LNCAP (cell line): Measurements from ENCODE around the gene MBOAT7.

Source experiments
- TF ChIP-seq, protein P1 (sequence below): fragments of 450-650 bp; IDR thresholded peaks from 2 replicates; pipeline ENCODE4 v1.5.1; 2017; ENCODE audit warnings: mild to moderate bottlenecking

MBOAT7 gene

DNA sequence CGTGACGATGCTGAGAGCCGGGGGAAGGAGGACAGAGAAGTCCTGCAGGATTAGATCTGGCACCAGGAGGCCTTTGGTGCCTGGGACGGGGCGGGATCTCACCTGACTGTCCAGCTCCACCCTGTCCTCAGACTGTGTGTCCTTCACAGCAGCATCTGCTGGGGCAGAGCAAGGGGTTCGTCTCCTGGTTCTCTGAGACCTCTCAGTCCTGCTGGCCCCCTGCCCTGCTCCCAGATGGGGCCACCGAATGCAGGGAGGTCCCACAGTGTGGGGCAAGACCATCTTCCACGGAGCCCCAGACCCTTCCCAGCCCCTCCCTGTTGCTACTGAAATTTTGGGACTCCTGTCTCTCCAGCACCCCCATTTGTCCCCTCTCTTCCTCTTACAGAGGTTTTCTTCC, 28.9 kb upstream of the MBOAT7 start:
- TF ChIP-seq, protein P1, sequence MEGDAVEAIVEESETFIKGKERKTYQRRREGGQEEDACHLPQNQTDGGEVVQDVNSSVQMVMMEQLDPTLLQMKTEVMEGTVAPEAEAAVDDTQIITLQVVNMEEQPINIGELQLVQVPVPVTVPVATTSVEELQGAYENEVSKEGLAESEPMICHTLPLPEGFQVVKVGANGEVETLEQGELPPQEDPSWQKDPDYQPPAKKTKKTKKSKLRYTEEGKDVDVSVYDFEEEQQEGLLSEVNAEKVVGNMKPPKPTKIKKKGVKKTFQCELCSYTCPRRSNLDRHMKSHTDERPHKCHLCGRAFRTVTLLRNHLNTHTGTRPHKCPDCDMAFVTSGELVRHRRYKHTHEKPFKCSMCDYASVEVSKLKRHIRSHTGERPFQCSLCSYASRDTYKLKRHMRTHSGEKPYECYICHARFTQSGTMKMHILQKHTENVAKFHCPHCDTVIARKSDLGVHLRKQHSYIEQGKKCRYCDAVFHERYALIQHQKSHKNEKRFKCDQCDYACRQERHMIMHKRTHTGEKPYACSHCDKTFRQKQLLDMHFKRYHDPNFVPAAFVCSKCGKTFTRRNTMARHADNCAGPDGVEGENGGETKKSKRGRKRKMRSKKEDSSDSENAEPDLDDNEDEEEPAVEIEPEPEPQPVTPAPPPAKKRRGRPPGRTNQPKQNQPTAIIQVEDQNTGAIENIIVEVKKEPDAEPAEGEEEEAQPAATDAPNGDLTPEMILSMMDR, result no peak

DNA sequence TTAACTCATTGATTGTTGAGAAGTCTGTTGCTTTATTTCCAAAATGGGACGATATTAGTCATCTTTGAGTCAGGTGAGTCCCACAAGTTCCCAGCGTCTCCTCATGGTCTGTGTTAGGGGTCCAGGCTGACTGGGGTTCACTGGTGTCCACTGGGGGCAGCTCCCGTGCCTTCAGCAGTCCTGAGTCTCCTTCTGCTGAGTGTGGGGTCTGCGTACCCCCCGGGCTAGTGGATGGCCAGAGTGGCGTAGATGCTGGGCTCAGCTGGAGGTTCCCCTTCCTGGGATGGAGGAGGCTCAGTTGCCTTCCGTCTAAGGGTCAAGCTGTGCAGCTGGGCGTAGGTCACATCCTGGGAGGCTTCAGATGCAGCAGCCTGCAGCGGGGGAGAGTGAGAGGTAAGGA, 27.5 kb upstream of the MBOAT7 start:
- TF ChIP-seq, protein P1, result no peak

DNA sequence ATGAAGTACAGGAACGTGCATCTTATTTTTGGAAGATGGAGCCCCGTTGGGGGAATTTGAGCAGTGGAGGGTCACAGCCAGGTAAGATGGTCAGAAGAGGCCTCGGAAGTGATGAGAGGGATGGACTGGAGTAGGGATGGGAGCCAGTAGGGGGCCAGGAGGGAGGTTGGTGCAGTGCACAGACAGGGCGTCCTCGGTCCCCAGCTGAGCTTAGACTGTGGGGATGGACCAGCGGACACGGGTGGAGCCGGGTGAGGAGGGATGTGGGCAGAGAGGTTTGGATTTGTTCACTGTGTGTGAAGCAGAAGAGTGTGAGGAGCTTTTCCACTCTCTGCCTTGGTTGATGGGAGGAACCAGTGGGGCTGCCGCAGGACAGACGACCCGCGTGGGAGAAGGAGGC, 21.9 kb upstream of the MBOAT7 start:
- TF ChIP-seq, protein P1, result no peak

DNA sequence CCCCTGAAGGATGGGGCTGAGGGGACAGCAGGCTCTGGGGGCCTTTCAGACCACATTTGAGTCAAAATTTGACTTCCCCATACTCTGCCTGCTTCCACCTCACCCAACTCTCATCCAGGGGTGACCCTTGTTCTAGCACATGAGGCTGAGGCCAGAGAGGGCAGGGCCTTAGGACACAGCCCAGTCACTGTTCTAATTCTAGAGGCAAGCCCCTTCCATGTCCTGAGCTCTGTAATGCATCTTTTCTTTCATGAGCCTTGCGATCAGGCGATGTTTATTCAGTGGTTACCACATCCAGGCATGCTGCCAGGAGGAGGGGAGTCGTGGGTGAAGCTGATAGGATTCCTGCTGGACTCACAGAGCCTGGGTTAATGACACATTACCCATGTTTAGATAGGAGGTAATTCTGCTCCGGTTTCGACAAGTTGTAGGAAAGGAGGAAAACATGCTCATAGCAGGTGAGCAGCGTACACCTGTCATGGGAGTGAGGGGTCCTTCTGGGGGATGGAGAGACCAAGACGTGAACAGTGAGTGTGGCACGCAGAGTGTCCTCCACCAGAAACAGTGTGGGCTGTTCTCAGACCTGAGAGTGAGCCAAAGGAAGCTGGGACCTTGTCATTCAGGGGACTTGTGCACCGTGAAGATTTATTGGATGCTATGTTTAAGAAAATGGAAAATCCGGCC, 20.6 kb upstream of the MBOAT7 start:
- TF ChIP-seq, protein P1, result no peak

DNA sequence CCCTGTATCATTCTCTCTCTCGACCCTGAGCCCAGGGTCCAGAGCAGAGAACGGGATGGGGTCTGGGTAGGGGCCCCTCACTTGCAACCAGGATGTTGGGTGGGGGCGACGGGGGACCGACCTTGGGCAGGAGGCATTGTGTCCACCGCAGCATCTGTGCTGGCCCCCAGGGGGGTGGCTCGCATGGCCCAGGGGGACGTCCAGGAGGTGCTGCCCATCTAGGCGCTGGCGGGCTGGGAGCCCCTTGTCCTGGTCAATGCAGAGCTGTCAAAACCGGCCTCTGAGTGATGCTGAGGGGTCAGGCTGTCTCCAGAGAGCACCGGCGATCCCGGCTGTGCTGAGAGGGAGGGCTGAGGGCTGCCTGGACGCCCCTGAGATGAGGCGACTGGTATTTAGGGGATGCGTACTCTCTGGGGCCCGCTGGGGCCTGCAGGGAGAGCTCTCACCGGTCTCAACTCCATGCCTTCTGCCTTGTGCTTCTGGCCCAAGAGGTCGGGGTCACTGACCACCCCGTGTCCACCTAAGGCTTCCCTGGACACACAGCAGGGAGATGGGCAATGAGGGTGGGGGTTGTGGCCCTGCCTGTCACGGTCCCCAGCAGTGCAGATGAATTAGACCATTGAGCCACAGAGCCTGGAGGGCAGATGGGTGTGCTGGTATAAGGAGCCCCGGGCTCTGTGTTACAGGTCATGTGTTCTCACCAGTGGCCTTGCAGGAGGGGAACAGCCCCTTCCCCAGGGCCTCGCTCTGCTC, 19.9 kb upstream of the MBOAT7 start:
- TF ChIP-seq, protein P1, result no peak

DNA sequence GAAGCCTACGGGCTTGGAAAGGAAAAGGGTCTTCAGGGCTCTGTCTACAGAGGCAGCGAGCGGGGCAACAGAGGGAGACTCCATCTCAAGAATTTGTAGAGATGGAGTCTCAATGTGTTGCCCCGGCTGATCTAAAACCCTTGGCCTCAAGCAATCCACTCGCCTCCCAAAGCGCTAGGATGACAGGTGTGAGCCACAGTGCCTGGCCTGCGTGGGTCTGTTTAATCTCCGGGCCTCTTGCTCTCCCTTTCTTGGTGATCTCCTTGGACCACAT, 19.3 kb upstream of the MBOAT7 start:
- TF ChIP-seq, protein P1, result no peak

DNA sequence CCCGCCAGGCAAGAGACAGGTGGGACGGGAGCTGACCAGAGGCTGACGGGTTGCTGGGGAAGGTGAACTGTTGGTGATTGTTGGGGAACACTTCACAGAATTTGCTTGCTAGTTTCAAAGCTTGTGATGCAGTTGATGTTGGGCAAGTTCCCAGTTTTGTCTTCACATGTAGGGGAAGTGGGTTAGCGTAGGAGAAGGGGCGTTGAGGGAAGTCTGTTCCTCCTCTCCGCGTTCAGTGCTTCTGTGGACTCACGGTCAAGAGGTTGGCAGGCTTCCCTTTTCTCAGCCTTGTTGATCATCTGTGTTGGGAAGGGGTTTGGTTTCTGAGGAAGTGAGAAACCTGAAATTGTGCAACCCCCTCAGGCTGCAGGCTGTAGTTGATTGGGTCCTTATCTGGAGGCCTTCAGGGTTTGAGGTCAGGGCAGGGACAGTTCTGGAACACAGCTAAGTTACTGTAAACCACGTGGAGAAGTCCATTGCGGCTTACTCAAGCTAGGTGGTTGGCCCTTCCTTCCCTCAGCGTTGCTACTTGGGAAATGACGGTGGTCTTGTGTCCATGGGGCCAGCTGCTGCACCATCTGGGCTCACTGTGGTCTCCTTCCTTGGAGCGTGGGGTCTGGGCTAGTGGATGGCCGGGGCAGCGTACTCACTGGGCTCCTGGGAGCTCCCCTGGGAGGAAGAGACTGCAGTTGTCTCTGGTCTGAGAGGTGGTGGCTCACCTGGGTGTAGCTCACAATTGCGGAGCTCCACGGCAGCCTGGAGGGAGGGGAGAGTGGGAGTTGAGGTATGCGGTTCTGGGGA, 18.8 kb upstream of the MBOAT7 start:
- TF ChIP-seq, protein P1, result no peak
